ENCODE data around the gene CD300LG. TPM values are rescaled to one million over a fixed set of nuclear protein-coding genes. Genes with fewer than 3 reads are reported as not detected.

CD300LG gene
- total and polyA plus RNA-seq, 7 donors: 5.4 to 21.7 (median 10.9) TPM

GRCh38 chr17:43911904-43912303 lies 64.9 kb downstream of the CD300LG start:
- 44 to 61% (median 51%) methylated on average over 8 of the region's 8 CpGs for WGBS, 3 donors
- DNase-seq (no peak), ATAC-seq (no peak)
- Histone ChIP-seq H3K36me3 (ENCODE audit: insufficient read depth in 1 of 2, low read depth in 1 of 2) (no peaks in the 10 kb centered on the region), H3K9me3 (no peaks in the 10 kb centered on the region), H3K27me3 (ENCODE audit: insufficient read depth in 3 of 3, low read length in 2 of 3) (peaks cover 0 to 32% (median 3%) of the 10 kb centered on the region in 3 donors), H3K4me1 (peaks cover 2% of the 10 kb centered on the region), H3K27ac (no peak overlapping the region), H3K4me3 (no peak overlapping the region)
- no peak for TF ChIP-seq CTCF (IDR thresholded peaks at IDR 0.05)
- intact Hi-C loops (cut with DNase I): no loop called here

GRCh38 chr17:43912635-43913304 lies 65.8 kb downstream of the CD300LG start:
- no peaks in the 10 kb centered on the region for H3K9me3 ChIP-seq
- intact Hi-C loops (cut with DNase I): no loop called here
- no peaks in the 10 kb centered on the region for H3K4me1 ChIP-seq
- H3K36me3 ChIP-seq (ENCODE audit: insufficient read depth in 1 of 2, low read depth in 1 of 2): no peaks in the 10 kb centered on the region
- H3K4me3 ChIP-seq: no peak overlapping the region
- no peak for ATAC-seq
- 42 to 50% (median 50%) methylated on average over 3 to 4 of the region's 4 CpGs for WGBS, 3 donors
- H3K27ac ChIP-seq: no peak overlapping the region
- DNase-seq: no peak
- no peak for TF ChIP-seq CTCF (IDR thresholded peaks at IDR 0.05)
- peaks cover 0 to 34% (median 0%) of the 10 kb centered on the region in 3 donors for H3K27me3 ChIP-seq (ENCODE audit: insufficient read depth in 3 of 3, low read length in 2 of 3)

Other genes starting within 250 kb of the CD300LG start
- gene MEOX1, start 185.3 kb upstream of the CD300LG start, total RNA-seq: 1 to 10 TPM; 3.9 to 8.7 (median 6.4) TPM
- gene MEOX1, start 185.3 kb upstream of the CD300LG start, polyA plus RNA-seq: 1 to 10 TPM; 4.5 to 6.7 (median 5.0) TPM
- gene SOST, start 88.4 kb upstream of the CD300LG start, total RNA-seq: not detected
- gene SOST, start 88.4 kb upstream of the CD300LG start, polyA plus RNA-seq: not detected
- gene DUSP3, start 68.2 kb upstream of the CD300LG start, total RNA-seq: 100 to 1,000 TPM; 191 to 253 (median 209) TPM
- gene DUSP3, start 68.2 kb upstream of the CD300LG start, polyA plus RNA-seq: 100 to 1,000 TPM in 2 of 3 donors, 10 to 100 TPM in 1; 90.1 to 250 (median 170) TPM
- not detected for gene CFAP97D1, start 66.7 kb upstream of the CD300LG start, total RNA-seq
- gene CFAP97D1, start 66.7 kb upstream of the CD300LG start, polyA plus RNA-seq: under 1 TPM in 2 of 3 donors, not detected in 1; 0.01 to 0.17 TPM
- 1 to 10 TPM; 1.4 to 2.0 (median 1.5) TPM for gene MPP3, start 14.0 kb upstream of the CD300LG start, total RNA-seq
- 1 to 10 TPM; 1.0 to 1.6 (median 1.4) TPM for gene MPP3, start 14.0 kb upstream of the CD300LG start, polyA plus RNA-seq
- 1 to 10 TPM in 1 of 4 donors, under 1 TPM in 3; 0.42 to 1.6 (median 0.62) TPM for gene MPP2, start 60.4 kb downstream of the CD300LG start, total RNA-seq
- gene MPP2, start 60.4 kb downstream of the CD300LG start, polyA plus RNA-seq: under 1 TPM; 0.19 to 0.38 (median 0.21) TPM
- gene PPY, start 95.3 kb downstream of the CD300LG start, total RNA-seq: not detected
- not detected for gene PPY, start 95.3 kb downstream of the CD300LG start, polyA plus RNA-seq
- gene PYY, start 106.8 kb downstream of the CD300LG start, total RNA-seq: not detected
- gene PYY, start 106.8 kb downstream of the CD300LG start, polyA plus RNA-seq: not detected
- under 1 TPM in 2 of 4 donors, not detected in 2; 0.20 to 0.28 TPM for gene NAGS, start 157.4 kb downstream of the CD300LG start, total RNA-seq
- 10 to 100 TPM in 1 of 3 donors, under 1 TPM in 2; 0.10 to 13.5 (median 0.11) TPM for gene NAGS, start 157.4 kb downstream of the CD300LG start, polyA plus RNA-seq
- 10 to 100 TPM; 13.2 to 25.4 (median 18.3) TPM for gene TMEM101, start 167.8 kb downstream of the CD300LG start, total RNA-seq
- 10 to 100 TPM; 22.2 to 52.6 (median 42.4) TPM for gene TMEM101, start 167.8 kb downstream of the CD300LG start, polyA plus RNA-seq
- 10 to 100 TPM; 39.6 to 65.9 (median 52.9) TPM for gene LSM12, start 219.5 kb downstream of the CD300LG start, total RNA-seq
- 10 to 100 TPM; 42.7 to 52.9 (median 47.9) TPM for gene LSM12, start 219.5 kb downstream of the CD300LG start, polyA plus RNA-seq
- gene G6PC3, start 223.6 kb downstream of the CD300LG start, total RNA-seq: 10 to 100 TPM; 27.7 to 43.3 (median 37.6) TPM
- 10 to 100 TPM; 43.9 to 72.9 (median 61.0) TPM for gene G6PC3, start 223.6 kb downstream of the CD300LG start, polyA plus RNA-seq

Data from psoas muscle (tissue), 8 donors.